ENCODE data around the gene ZSCAN20.

ZSCAN20 gene

DNA sequence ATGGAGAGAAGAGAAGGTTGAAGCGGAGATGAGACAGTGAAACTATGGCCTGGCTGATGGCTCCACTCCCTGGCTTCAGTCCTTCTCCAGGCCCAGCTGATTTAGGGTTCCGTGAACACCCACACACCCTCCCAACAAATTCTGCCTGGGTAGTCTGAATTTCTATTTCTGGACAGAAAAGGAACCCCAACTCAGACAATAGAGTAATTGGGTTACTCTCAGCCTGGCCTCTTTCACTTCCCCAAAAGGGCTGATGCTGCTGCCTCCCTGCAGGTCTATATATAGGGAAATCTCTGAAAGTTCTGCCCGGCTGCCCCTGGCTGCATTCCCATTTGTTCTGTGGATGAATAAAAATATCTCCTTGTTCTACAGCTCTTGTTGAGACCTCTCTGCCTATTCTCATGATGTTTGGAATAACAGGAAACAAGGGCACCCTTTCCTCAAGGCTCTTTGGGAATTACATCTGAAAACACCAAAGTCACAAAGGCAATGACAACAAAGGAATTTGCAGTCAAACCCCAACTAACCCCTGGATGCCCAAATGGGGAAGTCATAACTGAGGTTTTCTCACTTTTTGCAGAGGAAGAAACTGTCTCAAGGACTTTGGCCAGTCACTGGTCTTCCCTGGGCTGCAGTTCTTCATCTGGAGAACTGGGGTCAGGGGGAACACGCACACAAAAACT lies 11.4 kb upstream of the ZSCAN20 start:
- no peak for DNase-seq (ENCODE audit: extremely low read depth, low read depth)
- TF ChIP-seq, protein P1, sequence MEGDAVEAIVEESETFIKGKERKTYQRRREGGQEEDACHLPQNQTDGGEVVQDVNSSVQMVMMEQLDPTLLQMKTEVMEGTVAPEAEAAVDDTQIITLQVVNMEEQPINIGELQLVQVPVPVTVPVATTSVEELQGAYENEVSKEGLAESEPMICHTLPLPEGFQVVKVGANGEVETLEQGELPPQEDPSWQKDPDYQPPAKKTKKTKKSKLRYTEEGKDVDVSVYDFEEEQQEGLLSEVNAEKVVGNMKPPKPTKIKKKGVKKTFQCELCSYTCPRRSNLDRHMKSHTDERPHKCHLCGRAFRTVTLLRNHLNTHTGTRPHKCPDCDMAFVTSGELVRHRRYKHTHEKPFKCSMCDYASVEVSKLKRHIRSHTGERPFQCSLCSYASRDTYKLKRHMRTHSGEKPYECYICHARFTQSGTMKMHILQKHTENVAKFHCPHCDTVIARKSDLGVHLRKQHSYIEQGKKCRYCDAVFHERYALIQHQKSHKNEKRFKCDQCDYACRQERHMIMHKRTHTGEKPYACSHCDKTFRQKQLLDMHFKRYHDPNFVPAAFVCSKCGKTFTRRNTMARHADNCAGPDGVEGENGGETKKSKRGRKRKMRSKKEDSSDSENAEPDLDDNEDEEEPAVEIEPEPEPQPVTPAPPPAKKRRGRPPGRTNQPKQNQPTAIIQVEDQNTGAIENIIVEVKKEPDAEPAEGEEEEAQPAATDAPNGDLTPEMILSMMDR (IDR thresholded peaks at IDR 0.05; ENCODE audit: low read depth, low read length), result no peak

DNA sequence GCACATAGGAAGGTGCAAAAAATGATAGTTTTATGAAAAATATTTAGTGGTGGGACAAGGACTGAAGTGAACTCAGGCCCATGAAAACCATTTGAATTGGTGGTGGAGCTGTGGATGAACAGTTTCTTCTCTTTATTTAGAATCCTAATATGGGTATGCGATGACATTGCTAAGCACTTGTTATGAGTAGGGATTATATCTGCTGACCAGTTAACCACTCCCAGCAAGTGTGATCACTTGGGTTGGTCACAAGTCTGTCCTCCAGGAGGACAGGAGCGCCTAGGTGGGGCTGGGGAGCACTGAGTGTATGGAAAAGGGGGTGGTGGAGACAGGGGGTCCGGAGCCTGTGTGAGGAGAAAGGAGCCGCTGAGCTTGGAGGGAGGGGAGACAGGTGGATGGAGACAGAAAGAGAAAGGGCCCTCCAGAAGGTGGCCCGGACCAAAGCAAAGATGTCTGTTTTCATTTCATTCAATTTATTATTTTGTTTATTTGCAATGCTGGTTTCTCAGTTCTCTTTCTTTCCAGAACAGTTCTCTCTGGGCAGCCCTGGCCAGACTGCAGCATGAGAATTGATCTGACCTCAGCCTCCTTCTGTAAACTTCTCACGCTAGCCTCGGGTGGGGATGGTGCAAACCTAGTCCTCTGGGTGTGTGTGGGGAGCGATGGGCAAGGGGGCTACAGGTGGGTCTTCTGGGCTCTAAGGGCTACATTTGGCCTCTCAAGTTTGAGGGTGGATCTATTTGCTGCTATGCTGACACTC lies 9.9 kb upstream of the ZSCAN20 start:
- TF ChIP-seq, protein P1 (IDR thresholded peaks at IDR 0.05; ENCODE audit: low read depth, low read length), result no peak
- DNase-seq (ENCODE audit: extremely low read depth, low read depth), result no peak

DNA sequence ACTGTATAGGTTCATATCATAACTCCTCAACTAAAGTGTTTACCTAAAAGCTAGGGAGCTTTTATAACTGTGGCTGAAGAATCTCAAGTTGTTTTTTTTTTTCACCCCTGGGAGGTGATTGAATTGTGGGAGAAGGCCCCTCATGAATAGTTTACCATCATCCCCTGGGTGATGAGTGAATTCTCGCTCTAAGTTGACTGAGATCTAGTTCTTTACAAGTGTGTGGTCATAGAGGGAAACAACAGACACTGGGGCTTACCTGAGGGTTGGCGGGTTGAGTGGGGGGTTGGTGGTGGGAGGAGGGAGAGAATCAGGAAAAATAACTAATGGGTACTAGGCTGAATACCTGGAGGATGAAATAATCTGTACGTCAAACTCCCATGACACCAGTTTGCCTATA lies 7.9 kb upstream of the ZSCAN20 start:
- TF ChIP-seq, protein P1 (IDR thresholded peaks at IDR 0.05; ENCODE audit: low read depth, low read length), result no peak

DNA sequence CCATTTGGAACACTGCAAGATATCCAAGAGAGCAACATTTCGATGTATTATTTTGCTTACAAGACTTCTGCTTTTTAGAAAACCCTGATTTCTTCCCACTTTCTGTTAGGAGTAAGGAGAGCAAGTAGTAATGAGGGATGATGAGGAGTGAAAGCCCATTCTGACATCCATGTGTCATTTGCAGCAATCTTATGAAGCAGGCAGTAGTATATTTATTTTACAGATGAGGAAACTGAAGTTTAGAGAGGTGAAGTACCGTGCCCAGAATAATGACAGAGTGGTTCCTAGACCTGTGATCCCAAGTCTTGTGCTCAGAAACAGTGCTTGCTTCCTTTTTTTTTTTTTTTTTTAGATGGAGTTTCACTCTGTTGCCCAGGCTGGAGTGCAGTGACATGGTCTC lies 7.1 kb upstream of the ZSCAN20 start:
- TF ChIP-seq, protein P1 (IDR thresholded peaks at IDR 0.05; ENCODE audit: low read depth, low read length), result no peak
- DNase-seq (ENCODE audit: extremely low read depth, low read depth), result no peak

More for the DNA sequence above, 7.9 kb upstream of the ZSCAN20 start:
- DNase-seq (ENCODE audit: extremely low read depth, low read depth), result no peak

DNA sequence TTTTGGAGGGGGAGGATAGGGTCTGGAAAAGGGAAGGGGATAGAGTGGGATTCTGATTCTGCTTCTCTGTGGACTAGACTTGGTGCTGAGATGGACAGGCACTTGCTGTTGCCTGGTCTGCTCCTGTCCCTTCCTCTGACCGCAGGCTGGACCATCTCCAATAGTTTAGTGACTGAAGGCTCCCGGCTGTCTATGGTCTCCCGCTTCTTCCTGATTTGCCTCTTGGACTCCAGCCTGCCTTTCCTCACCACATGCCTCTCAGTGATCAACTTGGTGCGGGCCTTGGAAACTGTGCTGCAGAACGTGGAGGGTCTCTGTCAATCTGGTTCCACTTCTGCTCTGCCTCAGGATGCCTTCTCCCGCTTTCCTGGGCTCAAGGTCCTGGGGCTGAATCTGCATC lies 6.3 kb upstream of the ZSCAN20 start:
- DNase-seq (ENCODE audit: extremely low read depth, low read depth), result no peak
- TF ChIP-seq, protein P1 (IDR thresholded peaks at IDR 0.05; ENCODE audit: low read depth, low read length), result no peak

DNA sequence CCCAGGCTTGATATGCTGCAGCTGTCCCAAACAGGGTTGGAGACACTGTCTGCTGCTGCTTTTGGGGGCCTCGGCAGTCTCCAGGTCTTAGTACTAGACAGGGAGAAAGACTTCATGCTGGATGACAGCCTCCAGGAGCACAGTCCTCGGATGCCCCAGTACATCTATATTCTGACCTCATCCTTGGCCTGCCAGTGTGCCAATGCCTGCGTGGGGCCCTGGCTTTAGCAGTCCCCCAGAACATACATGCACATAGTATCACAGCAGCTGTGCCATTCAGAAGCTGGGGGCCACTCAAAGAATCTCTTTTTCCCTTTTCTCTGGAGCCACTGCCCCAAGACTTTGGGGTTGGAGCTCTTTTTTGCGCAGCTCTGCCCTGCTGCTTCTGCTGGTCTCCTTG lies 4.4 kb upstream of the ZSCAN20 start:
- no peak for DNase-seq (ENCODE audit: extremely low read depth, low read depth)

DNA sequence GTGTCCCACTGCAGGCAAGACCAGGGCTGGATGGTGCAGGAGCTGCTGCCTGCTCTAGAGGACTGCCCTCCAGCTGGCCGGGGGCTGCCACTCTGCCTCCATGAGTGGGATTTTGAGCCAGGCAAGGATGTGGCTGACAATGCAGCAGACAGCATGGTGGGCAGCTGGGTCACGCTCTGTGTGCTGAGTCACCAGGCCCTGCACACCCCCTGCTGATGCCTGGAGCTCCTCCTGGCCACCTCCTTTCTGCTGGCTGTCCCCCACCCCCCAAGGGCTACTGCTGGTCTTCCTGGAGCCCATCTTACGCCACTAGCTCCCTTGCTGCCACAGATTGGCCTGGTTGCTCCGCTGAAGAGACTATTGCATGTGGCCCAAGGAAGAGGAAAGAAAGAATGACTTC lies 3.9 kb upstream of the ZSCAN20 start:
- TF ChIP-seq, protein P1 (IDR thresholded peaks at IDR 0.05; ENCODE audit: low read depth, low read length), result no peak
- DNase-seq (ENCODE audit: extremely low read depth, low read depth), result no peak

More for the DNA sequence above, 4.4 kb upstream of the ZSCAN20 start:
- TF ChIP-seq, protein P1 (IDR thresholded peaks at IDR 0.05; ENCODE audit: low read depth, low read length), result no peak
